Measurements from ENCODE around the gene RBFA.
A peak's percentile ranks its signal among the peaks of the same experiment; 100 is the strongest.
"Not testable (repeated sequence)": the region's sequence is repeated elsewhere in the genome, so short reads cannot be mapped to it uniquely, and the experiment has no call there.

RBFA gene

GRCh38 chr18:80034068-80034851, at the start of gene RBFA:
TSS of gene RBFA (plus strand) at chr18:80034434. CDS start at chr18:80034496, 62 bp downstream.
- DNase-seq (ENCODE audit: low spot score) = peak; percentile 98

- DNase-seq (ENCODE audit: low spot score) = no peak
Measured at GRCh38 chr18:79985172-79985571, 49.1 kb upstream of the RBFA start.

GRCh38 chr18:79986726-79987125, 47.5 kb upstream of the RBFA start:
- DNase-seq (ENCODE audit: low spot score) = no peak

- no peak for DNase-seq (ENCODE audit: low spot score)
Measured at GRCh38 chr18:79987566-79987965, 46.7 kb upstream of the RBFA start.

- peak; percentile 82 for DNase-seq (ENCODE audit: low spot score)
Measured at GRCh38 chr18:79988071-79988450, 46.2 kb upstream of the RBFA start.

GRCh38 chr18:79988451-79989194, 45.6 kb upstream of the RBFA start, which contains the start of gene TXNL4A:
TSS of gene TXNL4A (minus strand) at chr18:79988563. CDS start at chr18:79988392, 171 bp downstream.
- peak; percentile 91 for DNase-seq (ENCODE audit: low spot score)

GRCh38 chr18:79989195-79989497, 45.1 kb upstream of the RBFA start:
- no peak for DNase-seq (ENCODE audit: low spot score)

- no peak for DNase-seq (ENCODE audit: low spot score)
Measured at GRCh38 chr18:79991494-79991893, 42.7 kb upstream of the RBFA start.

- DNase-seq (ENCODE audit: low spot score) = not testable (repeated sequence)
Measured at GRCh38 chr18:79999701-80000100, 34.5 kb upstream of the RBFA start.

- DNase-seq (ENCODE audit: low spot score) = no peak
Measured at GRCh38 chr18:80000877-80001276, 33.4 kb upstream of the RBFA start.

GRCh38 chr18:80002468-80002867, 31.8 kb upstream of the RBFA start:
- no peak for DNase-seq (ENCODE audit: low spot score)

- no peak for DNase-seq (ENCODE audit: low spot score)
Measured at GRCh38 chr18:80004600-80005342, 29.5 kb upstream of the RBFA start.

- no peak for DNase-seq (ENCODE audit: low spot score)
Measured at GRCh38 chr18:80006724-80007123, 27.5 kb upstream of the RBFA start.

GRCh38 chr18:80009661-80010550, 24.3 kb upstream of the RBFA start:
- peak; percentile 21 for DNase-seq (ENCODE audit: low spot score)

GRCh38 chr18:80010551-80010906, 23.7 kb upstream of the RBFA start:
- no peak for DNase-seq (ENCODE audit: low spot score)

- DNase-seq (ENCODE audit: low spot score) = not testable (repeated sequence)
Measured at GRCh38 chr18:80011496-80012137, 22.6 kb upstream of the RBFA start.

- DNase-seq (ENCODE audit: low spot score) = no peak
Measured at GRCh38 chr18:80012714-80013113, 21.5 kb upstream of the RBFA start.

- DNase-seq (ENCODE audit: low spot score) = no peak
Measured at GRCh38 chr18:80022613-80023012, 11.6 kb upstream of the RBFA start.

- DNase-seq (ENCODE audit: low spot score) = peak; percentile 30
Measured at GRCh38 chr18:80023173-80023572, 11.1 kb upstream of the RBFA start.

- no peak for DNase-seq (ENCODE audit: low spot score)
Measured at GRCh38 chr18:80026363-80026762, 7.9 kb upstream of the RBFA start.

GRCh38 chr18:80027719-80028118, 6.5 kb upstream of the RBFA start:
- not testable (repeated sequence) for DNase-seq (ENCODE audit: low spot score)

Measured in iPS-NIHi11 (cell line).